Measurements from ENCODE around the gene CUBN.

- TF ChIP-seq, protein P1, sequence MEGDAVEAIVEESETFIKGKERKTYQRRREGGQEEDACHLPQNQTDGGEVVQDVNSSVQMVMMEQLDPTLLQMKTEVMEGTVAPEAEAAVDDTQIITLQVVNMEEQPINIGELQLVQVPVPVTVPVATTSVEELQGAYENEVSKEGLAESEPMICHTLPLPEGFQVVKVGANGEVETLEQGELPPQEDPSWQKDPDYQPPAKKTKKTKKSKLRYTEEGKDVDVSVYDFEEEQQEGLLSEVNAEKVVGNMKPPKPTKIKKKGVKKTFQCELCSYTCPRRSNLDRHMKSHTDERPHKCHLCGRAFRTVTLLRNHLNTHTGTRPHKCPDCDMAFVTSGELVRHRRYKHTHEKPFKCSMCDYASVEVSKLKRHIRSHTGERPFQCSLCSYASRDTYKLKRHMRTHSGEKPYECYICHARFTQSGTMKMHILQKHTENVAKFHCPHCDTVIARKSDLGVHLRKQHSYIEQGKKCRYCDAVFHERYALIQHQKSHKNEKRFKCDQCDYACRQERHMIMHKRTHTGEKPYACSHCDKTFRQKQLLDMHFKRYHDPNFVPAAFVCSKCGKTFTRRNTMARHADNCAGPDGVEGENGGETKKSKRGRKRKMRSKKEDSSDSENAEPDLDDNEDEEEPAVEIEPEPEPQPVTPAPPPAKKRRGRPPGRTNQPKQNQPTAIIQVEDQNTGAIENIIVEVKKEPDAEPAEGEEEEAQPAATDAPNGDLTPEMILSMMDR (IDR thresholded peaks at IDR 0.05; ENCODE audit: insufficient read depth, low read depth, low read length), result no peak
- no peak for TF ChIP-seq EZH2 (IDR thresholded peaks at IDR 0.05; ENCODE audit: insufficient read depth, low read length)
Measured at GRCh38 chr10:17122726-17123661, 6.6 kb downstream of the CUBN start.

Data from astrocyte (in vitro differentiated cells and primary cell).